HG02938 (cell line): Measurements from ENCODE around the gene CLDN18.
A peak's percentile ranks its signal among the peaks of the same experiment; 100 is the strongest.

Experiments
- ATAC-seq: cut with Tn5 transposase; IDR thresholded peaks from one replicate; pipeline ENCODE4 v1.9.1; 2021; ENCODE audit warnings: mild to moderate bottlenecking, moderate library complexity; ENCODE audit not compliant: unreplicated experiment

Gene CLDN18

DNA sequence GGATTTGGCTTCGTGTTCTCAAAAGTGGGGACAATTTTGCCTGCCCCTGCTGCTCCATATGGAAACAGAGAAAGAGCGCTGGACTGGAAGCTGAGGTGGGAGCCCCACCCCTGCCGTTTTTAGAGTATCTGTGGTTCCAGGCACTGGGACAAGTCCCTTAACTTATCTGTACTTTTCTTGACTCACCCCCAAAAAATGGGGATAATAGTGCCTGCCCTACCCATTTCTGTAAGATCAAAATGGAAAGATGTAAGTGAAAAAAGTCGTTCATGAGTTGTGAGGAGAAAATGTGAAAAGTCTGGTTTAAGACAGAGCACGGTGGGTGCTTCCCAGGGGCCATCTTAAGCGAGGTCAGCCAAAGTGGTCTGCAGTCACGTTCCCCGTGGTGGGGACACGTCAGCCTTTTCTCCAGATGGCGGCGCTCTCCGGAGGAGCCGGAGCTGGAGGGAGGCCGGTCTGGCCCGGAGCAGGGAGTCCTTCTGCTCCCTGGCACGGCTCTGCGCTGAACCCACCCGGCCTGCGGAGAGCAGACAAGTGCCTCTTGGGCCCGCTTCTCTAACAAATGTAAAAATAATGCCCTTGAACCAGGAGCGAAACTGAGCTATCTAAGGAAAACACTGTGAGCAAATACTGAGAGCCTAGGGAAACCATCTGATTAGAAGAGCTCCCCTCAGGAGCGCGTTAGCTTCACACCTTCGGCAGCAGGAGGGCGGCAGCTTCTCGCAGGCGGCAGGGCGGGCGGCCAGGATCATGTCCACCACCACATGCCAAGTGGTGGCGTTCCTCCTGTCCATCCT is at the start of gene CLDN18:
TSS of gene CLDN18 (plus strand) at position 690 of the 797 bp plus-strand sequence. CDS start at position 751, 61 bp downstream.
- no peak for ATAC-seq

DNA sequence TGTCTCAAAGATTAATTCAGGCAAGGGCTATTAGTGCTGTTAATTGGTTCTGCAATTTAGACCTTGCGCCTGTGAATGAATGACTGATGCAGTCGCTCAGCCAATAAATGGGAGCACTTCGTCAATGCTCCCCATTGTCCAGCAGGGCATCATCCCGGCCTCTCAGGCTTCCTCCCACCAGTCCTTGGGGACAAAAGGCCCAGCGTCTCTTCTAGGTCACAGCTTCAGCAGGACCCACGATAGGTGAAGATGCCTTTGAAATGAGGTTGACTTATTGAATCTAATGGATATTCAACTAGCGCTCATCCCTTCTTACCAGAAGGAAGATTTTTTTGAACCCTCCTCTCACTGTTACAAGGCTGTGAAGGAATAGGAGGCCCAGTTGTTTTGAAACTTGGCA is 47.7 kb upstream of the CLDN18 start:
- no peak for ATAC-seq

DNA sequence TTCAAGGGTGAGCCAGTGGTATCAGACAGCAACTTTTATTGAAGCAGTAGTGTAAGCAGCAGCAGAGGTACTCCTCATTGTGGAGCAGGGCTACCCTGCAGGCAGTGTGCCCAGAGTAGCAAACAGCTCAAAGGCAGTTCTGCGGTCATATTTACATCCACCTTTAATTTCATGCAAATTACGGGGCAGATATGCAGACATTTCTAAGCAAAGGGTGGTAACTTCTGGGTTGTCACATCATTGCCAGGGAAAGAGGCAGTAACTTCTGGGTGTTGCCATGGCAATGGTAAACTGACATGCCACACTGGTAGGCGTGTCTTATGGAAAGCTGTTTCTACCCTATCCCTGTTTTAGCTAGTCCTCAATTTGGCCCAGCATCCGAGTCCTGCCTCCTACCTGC is 46.5 kb upstream of the CLDN18 start:
- no peak for ATAC-seq

DNA sequence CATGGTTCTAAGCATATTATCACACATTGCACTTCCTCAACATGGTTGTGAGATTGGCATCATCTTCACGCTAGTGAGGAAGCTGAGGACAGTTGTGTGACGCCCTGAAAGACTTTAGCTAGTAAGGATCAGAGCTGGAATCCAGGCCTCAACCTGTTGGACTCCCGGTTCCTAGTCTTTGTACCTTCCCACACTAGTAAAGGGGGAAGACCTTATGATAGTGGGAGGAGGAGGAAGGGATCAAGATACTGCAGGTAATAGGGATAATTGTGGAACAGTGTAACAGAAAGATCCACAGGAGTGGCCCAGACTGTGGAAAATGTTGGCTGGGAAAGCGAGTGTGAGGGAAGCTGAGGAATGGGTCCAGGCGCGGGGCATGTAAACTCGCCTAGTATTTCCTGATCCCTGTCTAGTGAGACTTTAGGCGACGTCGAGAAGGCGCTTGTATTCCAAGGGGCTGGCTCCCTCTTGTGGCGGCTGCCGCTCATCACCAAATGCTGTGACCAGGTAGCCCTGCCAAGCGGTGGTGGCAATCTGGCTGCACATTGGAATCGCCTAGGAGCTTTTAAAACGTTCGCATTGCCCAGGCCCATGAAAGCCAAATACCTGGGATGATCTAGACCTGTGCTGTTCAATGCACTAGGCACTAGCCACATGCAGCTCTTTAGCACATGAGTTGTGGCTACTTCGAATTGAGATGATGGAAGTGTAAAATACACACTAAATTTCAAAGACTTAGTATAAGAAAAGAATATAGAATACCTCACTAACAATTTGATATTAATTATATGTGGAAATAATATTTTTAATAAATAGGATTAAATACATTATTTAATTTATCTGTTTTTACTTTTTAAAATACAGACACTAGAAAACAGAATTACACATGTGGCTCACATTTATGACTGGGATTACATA is 38.8 kb upstream of the CLDN18 start:
- peak; percentile 91 for ATAC-seq

DNA sequence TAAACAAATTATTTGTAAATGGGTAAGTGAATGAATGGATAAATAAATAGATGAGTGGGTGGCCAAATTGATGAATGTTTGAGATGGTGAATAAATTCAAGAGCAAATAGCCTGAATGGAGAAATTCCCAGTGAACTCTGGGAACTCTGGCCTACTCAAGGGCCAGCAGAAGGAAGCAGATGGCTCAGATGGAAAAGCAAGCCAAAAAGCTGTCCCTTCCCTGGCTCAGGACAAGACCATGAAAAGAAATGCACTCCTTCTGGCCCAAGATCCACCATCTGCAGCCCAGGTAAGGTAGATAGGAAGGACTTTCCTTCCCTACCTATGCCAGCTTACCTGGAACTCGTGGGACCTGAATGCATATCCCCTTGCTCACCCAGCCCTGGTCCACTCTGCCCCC is 37.6 kb upstream of the CLDN18 start:
- ATAC-seq = no peak

DNA sequence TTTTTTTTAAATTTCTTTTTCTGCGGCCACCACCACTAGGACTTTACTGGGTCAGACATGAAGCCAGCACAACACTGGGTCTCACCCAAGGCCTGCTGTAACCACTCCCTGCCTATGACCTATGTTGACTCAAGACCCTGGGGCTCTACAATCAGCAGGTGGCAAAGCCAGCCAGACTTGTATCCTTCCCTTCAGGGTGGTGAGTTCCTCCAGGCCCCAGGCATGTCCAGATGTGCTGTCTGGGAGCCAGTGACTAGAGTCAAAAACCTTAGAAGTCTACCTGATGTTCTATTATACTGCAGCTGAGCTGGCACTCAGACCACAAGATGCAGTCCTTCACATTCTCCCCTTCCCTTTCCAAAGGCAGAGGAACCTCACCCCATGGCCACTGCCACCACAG is 31.6 kb upstream of the CLDN18 start:
- ATAC-seq = no peak

DNA sequence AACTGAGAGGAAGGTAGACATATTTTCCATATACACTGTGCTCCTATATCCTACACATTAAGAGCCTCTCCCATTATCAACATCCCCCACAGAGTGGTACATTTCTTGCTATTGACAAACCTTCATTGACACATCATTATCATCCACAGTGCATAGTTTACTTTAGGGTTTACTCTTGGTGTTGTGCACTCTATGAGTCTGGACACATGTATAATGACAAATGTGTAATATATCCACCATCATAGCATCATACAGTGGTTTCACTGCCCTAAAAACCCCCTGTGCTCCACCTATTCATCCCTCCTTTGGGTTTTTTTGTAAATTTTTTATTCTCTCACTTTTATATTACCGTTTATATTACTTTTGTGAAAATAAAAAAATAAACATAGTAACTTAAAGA is 22.2 kb upstream of the CLDN18 start:
- ATAC-seq = peak; percentile 38

DNA sequence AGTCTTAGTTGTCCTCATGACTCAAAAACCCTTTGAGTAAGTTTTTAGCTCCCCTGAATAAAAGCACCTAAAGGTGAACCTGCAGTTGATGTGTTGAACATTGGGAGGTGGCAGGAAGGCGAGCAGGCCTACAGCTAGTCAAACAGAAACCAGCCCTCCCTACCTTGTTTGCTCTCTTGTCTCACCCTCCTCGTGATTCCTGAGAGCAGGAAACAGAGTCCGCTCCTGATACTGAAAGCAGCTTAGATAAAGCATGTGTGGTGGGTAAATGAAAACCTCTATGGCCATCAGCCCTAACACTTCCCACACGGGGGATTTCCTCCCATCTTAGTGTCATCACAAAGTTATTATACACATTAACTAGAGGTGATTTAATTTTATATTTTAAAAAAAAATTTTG is 21.8 kb upstream of the CLDN18 start:
- peak; percentile 78 for ATAC-seq

DNA sequence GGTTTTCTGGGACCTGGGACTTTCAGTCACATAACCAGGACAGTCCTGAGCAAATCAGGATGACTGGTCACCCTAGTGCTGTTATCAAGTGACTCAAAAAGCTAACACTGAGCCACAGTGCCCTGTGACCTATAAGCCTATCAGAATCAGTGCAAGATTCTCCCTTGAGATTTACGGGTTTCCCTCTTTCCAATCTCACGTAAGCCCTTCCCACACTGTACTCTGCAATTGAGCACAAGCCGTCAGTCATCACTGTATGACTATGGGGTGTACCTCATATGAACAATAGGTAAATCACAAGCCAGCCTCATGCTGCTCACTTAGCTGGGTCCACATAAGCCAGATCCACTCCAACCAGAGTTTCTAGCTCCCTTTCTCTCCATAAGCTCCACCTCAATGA is 21.0 kb upstream of the CLDN18 start:
- peak; percentile 56 for ATAC-seq

DNA sequence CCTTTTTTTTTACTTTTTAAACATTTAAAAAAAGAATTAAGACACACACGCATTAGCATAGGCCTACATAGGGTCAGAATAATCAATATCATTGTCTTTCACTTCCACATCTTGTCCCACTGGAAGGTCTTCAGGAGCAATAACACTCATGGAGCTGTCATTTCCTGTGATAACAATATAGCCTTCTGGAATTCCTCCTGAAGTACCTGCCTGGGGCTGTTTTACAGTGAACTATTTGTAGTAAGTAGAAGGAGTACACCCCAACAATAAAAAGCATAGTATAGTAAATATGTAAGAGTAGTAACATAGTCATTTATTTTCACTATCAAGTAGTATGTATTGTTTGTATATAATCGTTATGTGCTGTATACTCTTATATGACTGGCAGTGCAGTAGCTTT is 19.5 kb upstream of the CLDN18 start:
- no peak for ATAC-seq

DNA sequence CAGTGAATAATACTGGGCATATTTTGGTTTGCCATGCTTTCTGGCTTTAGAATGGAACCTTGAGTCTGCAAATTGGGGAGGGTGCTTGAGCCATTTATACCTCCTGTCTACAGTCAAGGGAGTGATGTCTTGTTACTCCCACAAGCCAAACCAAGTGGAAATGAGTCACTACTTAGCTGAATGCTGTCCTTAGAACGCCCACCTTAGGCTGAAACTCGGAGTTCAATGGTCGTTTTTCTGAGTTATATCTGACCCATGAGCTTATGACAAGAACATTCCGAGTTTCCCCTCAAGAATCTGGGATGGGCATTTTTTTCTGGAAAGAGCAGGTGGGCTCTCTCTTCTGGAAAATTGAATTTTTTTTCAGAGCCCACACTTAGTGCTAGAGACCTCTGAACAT is 17.4 kb upstream of the CLDN18 start:
- no peak for ATAC-seq

DNA sequence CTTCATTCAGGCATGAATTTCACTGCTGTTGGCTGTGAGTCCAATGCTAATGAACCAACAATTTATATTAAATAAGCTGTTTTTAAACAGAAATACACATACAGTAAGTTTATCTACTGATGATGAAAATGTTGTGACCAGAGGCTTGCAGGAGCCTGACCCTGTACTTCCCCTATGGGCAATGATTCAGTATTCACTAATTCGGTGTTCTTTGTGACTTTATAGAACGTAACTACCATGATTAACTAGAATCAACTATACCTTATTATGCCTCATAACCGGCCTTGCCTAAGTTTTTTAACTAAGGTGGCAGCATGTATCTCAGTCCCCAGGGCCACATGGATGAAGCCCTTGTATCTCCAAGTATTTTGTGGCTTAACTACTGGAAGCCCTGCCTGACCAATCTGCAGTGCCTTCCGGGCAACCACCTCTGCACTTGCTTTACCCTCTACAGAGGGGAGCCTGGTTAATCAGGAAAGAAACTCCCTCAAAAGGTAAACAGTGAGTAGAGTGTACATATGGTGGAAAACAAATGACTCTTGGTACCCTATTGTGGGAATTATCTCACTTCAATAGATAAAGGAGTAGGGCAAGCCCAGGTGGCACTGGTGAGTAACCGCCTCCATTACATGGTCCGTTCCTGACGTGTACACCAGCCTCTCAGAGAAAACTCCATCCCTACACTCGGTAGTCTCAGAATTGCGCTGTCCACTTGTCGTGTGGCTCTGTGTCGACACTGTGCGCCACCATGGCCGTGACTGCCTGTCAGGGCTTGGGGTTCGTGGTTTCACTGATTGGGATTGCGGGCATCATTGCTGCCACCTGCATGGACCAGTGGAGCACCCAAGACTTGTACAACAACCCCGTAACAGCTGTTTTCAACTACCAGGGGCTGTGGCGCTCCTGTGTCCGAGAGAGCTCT is 11.6 kb upstream of the CLDN18 start:
- no peak for ATAC-seq

DNA sequence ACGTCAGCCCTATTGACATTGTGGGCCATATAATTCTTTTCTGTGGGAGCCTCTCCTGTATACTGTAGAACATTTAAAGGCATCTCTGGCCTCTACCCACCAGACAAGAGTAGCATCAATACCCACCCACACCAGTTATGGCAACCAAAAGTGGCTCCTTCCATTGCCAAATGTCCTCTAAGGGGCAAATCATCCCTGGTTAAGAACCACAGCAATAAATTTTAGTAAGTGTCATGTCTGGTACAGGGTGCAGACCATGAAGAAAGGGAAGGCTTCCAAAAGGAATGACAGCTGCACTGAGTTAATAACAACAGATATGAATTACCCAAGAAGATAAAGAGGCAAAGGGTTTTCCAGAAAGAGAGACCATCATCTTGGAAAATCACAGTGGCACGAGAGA is 6.9 kb upstream of the CLDN18 start:
- ATAC-seq = no peak

DNA sequence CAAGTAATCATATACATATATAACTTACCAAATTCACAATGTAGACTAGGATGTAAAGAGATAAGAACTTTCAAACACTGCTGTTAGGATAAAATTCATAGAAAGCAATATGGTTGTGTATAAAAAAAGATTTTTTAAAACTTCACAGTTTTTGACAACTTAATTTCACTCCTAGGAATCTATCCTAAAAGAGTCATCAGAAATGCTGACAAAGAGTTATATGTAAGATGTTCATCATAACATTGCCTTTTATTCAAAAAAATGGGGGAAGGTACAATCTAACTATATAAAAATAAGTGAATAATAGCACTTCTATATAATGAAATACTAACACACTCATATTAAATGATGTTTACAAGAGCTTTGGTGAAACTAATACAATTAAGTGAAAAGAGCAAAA is 4.3 kb upstream of the CLDN18 start:
- ATAC-seq = no peak

DNA sequence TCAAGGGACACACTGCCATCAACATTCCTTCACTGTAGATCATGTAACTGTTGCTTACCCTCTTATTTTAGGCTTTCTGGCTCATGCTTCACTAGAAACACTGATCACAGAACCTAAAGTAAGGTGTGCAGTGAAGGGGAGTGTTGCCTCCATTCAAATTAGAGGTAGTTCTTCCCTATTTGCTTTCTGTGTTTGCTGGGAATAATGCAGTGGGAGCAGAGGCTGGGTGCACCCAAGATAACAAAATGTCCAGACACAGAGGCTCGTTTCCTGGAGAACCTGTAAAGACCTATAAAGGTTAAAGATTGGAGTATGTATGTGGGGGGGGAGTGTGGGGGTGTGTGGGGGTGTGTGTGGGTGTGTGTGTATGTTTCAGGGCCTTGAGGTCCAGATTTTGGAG is 2.1 kb upstream of the CLDN18 start:
- ATAC-seq = no peak

DNA sequence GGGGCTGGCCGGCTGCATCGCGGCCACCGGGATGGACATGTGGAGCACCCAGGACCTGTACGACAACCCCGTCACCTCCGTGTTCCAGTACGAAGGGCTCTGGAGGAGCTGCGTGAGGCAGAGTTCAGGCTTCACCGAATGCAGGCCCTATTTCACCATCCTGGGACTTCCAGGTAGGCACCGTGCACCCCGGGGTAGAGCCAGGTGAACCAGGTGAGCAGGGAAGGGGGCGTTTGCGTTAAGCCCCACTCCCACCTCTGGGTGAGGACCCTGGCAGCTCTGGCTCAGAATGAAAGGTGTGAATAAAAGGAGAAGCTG is 267 bp downstream of the CLDN18 start:
- ATAC-seq = no peak

DNA sequence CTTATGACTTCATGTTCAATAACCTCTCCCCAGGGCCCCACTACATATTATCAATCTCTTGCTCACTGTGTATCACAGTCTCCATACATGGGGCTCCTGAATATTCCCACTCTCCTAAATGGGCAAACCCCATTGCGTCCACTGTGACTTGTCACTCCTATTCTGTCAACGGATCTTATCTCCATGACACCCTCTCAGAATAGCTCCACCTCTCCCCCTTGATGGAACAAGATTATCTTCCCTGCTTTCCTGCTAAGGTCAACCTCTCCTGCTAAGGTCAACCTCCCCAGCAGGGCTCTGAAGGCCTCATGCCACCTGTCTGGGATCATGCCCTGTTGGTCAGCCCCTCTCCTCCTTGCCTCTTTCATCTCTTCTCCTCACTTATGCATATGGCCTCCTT is 1.8 kb downstream of the CLDN18 start:
- ATAC-seq = no peak

DNA sequence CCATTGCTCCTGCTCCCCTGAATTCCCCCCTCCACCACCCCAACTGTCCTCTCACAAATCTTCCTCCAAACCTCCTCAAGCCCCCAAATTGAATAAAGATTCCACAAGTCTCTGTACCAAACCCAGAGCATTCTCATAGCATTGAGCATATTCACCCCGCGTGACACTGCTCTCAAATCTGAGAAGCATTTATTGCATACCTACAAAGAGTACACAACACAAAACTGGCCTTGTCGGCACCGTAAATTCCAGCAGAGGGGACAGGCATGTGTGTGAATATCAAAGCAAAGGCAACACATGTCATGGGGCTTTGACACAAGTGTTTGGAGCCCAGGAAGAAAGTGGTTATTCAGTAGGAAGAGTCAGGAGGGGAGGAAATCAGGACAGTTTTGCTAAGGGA is 2.6 kb downstream of the CLDN18 start:
- no peak for ATAC-seq

DNA sequence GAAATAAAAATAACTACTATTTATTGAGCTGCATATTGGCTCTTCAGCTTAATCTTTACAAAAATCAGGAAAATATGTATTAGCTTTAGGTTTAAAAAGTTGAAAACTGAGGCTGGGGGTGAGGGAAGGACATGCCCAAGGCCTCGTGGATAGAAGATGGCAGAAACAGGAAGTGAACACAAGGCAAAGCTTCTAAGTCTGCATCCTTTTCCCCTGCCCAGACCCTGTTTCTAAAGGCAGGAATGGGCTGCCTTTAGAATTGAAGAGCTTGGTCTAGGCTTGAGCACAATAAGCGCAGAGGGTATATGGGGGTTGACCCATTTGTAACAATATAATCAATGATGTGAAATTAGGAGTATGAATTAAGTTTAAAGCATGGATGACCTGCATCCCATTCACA is 6.1 kb downstream of the CLDN18 start:
- ATAC-seq = no peak

DNA sequence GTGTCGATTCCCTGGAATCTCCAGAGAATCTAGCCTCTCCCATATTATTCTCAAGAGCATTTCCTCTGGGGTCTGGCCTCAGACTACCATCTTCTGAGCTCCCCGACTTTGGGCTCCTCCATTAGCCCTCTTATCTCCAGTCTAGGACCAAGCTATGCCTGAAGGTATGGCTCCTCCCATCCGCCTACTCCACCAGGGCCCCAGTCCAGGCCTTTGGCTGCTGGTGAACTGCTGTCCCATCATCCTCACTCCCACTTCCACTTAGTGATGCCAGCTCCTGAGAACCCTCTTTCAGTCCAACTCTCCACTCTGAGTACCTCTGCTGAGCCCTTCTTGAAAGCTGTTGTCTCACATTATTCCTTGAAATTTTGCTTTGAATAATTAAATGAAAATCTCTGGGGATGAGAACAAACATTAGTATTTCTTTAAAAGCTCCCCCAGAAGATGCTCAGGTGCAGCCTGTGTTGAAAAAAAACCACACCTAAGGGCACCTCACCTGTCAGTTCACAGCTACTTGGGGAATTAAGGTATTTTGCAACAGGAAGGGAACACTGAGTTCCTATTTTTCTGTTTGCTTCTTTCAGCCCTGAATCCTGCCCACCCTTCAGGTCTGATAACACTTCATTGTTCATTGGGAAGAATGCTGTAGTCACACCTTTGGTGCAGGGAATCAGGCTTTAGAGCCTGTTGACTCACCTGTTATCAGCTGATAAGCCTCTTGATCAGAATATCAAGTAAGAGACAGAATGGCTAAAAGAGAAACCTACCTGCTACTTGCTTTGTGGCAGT is 9.5 kb downstream of the CLDN18 start:
- no peak for ATAC-seq
